SW 1271 (cell line): ENCODE results near the gene VPS4A.

Experiments used
- DNase-seq, 2 experiments: peaks; one replicate each; lab custom pipeline; 2025; lab: John Stamatoyannopoulos, UW

The VPS4A gene

DNA sequence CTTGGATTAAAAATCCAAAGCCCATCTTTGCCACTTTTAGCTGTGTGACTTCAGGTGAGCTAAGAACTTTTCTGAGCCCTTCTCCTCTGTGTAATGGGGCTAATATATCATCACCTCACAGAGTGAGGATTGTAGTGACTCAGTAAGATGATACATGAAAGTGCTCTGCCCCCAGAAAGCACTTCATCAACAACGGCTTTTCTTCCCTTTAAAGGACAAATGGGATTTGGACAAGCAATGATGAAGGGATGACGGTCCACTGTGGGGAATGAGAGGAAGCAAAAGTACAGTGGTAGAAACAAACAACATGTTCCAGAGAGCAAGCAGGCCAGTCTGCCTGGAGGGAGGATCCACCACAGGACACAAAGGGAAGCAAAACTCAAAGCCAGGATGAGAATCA is 54.8 kb downstream of the VPS4A start:
- DNase-seq, result no peak

- no peak for DNase-seq
Observed at GRCh38 chr16:69366431-69366830, 55.3 kb downstream of the VPS4A start.

DNA sequence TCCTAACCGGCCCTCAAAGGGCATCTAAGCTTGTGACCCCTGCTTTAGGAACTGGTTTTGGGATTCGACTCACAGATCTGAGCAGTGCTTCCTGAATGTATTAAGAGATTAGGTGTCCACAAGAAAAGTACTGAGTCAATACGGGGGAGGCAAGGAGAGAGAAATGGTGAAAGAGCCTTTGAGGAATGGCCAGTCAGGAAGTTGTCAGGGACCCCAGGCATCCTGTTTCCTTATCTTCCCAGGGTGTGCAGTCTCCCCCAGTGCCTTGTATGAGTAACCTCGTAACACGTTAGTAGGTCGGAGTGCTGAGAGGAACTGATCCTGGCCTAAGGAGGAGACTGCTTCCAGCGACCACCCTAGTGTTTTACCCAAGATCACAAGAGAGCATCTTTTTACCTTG is 56.8 kb downstream of the VPS4A start:
- no peak for DNase-seq

DNA sequence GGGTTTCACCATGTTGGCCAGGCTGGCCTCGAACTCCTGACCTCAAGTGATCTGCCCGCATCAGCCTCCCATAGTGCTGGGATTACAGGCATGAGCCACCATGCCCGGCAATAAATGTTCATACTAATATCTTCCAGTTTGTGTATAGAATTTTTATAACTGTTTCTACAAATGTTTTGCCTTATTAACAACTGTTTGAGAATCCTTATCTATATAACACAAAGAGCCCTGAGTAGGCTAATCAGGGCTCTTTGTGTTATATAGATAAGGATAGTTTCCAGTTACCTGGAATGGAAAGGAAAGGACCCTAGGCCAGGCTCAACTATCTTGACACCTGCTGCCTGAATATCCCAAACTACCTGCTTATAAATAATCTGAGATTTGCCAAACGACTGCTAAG is 57.7 kb downstream of the VPS4A start:
- DNase-seq, result no peak

DNA sequence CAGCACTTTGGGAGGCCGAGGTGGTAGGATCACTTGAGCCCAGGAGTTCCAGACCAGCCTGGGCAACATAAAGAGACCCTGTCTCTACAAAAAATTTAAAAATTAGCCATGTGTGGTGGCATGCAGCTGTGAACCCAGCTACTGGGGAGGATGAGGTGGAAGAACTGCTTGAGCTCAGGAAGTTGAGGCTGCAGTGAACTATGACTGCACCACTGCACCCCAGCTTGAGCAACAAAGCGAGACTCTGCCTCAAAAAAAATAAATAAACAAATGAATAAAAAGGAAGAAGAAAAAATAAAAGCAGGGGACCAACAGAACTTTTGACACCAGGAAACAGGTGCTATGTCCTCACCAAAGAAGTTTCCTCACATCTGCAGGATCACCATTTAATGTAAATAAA is 60.4 kb downstream of the VPS4A start:
- DNase-seq, result no peak

GRCh38 chr16:69373019-69373418 is 61.9 kb downstream of the VPS4A start:
- no peak for DNase-seq
